Endodermal cell (in vitro differentiated cells): ENCODE results near the gene GSTM5. TPM values are rescaled to one million over a fixed set of nuclear protein-coding genes. Genes with fewer than 3 reads are reported as not detected.

Source experiments
- DNase-seq: peaks from one replicate; pipeline ENCODE4 v3.0.0-alpha.2; 2017
- H3K27ac ChIP-seq: 2 replicates; pipeline ENCODE4 v1.5.1; 2013; ENCODE audit warnings: mild to moderate bottlenecking, low read depth, low read length, moderate library complexity
- H3K27me3 ChIP-seq: 2 replicates; pipeline ENCODE4 v1.6.1; 2013; ENCODE audit warnings: mild to moderate bottlenecking, low read length, moderate library complexity; ENCODE audit not compliant: insufficient read depth, control insufficient read depth, poor library complexity, severe bottlenecking
- H3K36me3 ChIP-seq: 2 replicates; pipeline ENCODE4 v1.7.0; 2013; ENCODE audit warnings: mild to moderate bottlenecking, low read length, moderate library complexity; ENCODE audit not compliant: control insufficient read depth, insufficient read depth
- H3K4me1 ChIP-seq: one replicate; pipeline ENCODE4 v1.7.0; 2013; ENCODE audit warnings: low read length; ENCODE audit not compliant: control insufficient read depth, insufficient read depth
- H3K4me3 ChIP-seq: 2 replicates; pipeline ENCODE4 v1.5.1; 2013; ENCODE audit warnings: mild to moderate bottlenecking, low read length, moderate library complexity
- H3K9ac ChIP-seq: 2 replicates; pipeline ENCODE4 v1.6.1; 2013; ENCODE audit warnings: mild to moderate bottlenecking, low read length, moderate library complexity; ENCODE audit not compliant: poor library complexity, severe bottlenecking; ENCODE audit errors: extremely low read depth
- H3K9me3 ChIP-seq: 2 replicates; pipeline ENCODE4 v1.6.1; 2013; ENCODE audit warnings: mild to moderate bottlenecking, low read length, moderate library complexity; ENCODE audit not compliant: control insufficient read depth
- H3K27ac Mint-ChIP-seq: 2 replicates; pipeline ENCODE4 v1.8.0; 2020; ENCODE audit warnings: mixed read lengths
- H3K27me3 Mint-ChIP-seq: 2 replicates; pipeline ENCODE4 v1.8.0; 2021; ENCODE audit warnings: mild to moderate bottlenecking, mixed read lengths; ENCODE audit not compliant: insufficient read depth
- H3K36me3 Mint-ChIP-seq: 2 replicates; pipeline ENCODE4 v1.8.0; 2020; ENCODE audit warnings: low read depth, mixed read lengths
- H3K4me1 Mint-ChIP-seq: 2 replicates; pipeline ENCODE4 v1.8.0; 2020; ENCODE audit warnings: mixed read lengths
- H3K4me3 Mint-ChIP-seq: 2 replicates; pipeline ENCODE4 v1.8.0; 2020; ENCODE audit warnings: mild to moderate bottlenecking, moderate library complexity, mixed read lengths
- H3K9me3 Mint-ChIP-seq: 2 replicates; pipeline ENCODE4 v1.8.0; 2020; ENCODE audit warnings: mild to moderate bottlenecking, mixed read lengths
- WGBS, 2 experiments: methylation state at CpG; one replicate each; pipeline versions ENCODE4 v1.1.5 to v1.1.7; 2013; ENCODE audit warnings: missing lambda C conversion rate in 2 of 2, mixed read lengths in 1 of 2; ENCODE audit not compliant: insufficient coverage in 1 of 2, insufficient read length in 1 of 2; 5-methylcytosine and 5-hydroxymethylcytosine counted together
- total RNA-seq, 2 donors: library from RNA; stranded (reverse); fragmentation: NEBNext Ultra II Directional in 1 of 2; extraction: Animal tissue kit (Norgen Biotek cat#: 25700) in 1 of 2; gene quantifications; 2 replicates in 1 of 2; 3 replicates in 1 of 2; pipeline ENCODE4 v1.2.1, GENCODE V29; 2021
- TF ChIP-seq, protein P1 (sequence below): fragments of 200-600 bp; sonication (generic); conservative IDR thresholded peaks from 2 replicates; pipeline ENCODE4 v1.5.0; 2021; ENCODE audit warnings: antibody characterized with exemption, mild to moderate bottlenecking

The GSTM5 gene
- total RNA-seq, 2 donors from 2014 or later, result 0.13 to 0.70 TPM

DNA sequence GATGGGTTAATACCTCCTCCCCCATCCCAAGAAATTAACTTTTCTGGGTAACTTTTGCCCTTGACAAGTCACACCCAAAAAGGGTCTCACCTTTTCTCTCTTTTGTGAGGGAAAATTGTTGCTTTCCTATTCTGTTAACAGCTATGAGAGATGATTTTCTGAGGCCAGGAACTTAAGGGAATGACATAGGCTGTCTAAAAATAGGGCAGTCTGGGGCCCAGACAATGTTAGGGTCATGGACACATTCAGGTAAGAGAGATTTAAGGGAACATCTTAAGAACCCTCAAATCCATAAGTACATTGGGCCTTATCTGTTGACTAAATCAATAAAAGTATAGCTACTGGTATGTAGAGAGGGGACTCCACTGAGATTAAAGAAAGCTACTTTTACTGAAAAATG is 37.2 kb downstream of the GSTM5 start:
- no peaks in the 10 kb centered on the region for H3K27me3 ChIP-seq
- H3K9me3 Mint-ChIP-seq, result peaks cover 24% of the 10 kb centered on the region
- TF ChIP-seq, protein P1, sequence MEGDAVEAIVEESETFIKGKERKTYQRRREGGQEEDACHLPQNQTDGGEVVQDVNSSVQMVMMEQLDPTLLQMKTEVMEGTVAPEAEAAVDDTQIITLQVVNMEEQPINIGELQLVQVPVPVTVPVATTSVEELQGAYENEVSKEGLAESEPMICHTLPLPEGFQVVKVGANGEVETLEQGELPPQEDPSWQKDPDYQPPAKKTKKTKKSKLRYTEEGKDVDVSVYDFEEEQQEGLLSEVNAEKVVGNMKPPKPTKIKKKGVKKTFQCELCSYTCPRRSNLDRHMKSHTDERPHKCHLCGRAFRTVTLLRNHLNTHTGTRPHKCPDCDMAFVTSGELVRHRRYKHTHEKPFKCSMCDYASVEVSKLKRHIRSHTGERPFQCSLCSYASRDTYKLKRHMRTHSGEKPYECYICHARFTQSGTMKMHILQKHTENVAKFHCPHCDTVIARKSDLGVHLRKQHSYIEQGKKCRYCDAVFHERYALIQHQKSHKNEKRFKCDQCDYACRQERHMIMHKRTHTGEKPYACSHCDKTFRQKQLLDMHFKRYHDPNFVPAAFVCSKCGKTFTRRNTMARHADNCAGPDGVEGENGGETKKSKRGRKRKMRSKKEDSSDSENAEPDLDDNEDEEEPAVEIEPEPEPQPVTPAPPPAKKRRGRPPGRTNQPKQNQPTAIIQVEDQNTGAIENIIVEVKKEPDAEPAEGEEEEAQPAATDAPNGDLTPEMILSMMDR, result no peak

DNA sequence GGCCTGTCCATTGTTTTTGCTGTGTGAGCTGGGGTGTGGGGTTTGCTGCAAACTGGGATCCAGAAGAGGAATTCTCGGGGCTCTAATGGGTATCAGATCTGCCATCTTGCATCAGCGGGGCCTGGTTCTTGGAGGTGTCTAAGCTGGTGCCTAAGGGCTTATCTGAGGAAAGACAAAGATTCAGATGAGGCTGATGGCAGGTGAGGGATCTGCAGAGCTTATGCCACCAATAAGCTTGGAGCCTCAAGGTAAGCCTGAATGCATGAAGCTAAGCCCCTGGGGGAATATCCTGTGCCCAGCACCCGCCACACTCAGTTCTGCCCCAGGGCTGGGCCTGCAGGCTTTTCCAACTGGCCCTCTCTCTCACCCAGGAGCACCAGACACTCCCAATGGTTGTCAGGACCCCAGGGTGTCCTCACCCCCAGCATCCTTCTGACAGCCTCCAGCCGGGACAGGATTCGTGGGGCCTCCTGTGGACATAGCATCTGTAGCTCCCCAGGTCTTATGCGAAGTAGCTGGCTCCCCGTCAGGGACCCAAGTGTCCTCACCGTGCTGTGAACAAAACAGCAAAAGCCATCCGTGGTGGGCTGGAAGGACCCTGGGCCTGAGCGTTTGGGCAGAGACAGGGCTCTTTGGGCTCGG is 38.3 kb downstream of the GSTM5 start:
- H3K36me3 Mint-ChIP-seq, result no peaks in the 10 kb centered on the region
- H3K4me1 Mint-ChIP-seq, result no peaks in the 10 kb centered on the region
- H3K4me3 Mint-ChIP-seq, result no peak overlapping the region
- Histone ChIP-seq H3K36me3 (no peaks in the 10 kb centered on the region), H3K27ac (no peak overlapping the region), H3K9ac (no peak overlapping the region), H3K27me3 (no peaks in the 10 kb centered on the region), H3K4me1 (no peaks in the 10 kb centered on the region), H3K9me3 (peaks cover 11% of the 10 kb centered on the region), H3K4me3 (no peak overlapping the region)
- WGBS, 2 experiments, result 89 to 100% methylated on average over 7 to 11 of the region's 11 CpGs
- DNase-seq, result no peak
- peaks cover 24% of the 10 kb centered on the region for H3K9me3 Mint-ChIP-seq
- peaks cover 34% of the 10 kb centered on the region for H3K27me3 Mint-ChIP-seq
- TF ChIP-seq, protein P1, result no peak
- H3K27ac Mint-ChIP-seq, result no peak overlapping the region

More for the DNA sequence above, 37.2 kb downstream of the GSTM5 start:
- H3K9ac ChIP-seq, result no peak overlapping the region
- Mint-ChIP-seq H3K27ac (no peak overlapping the region), H3K27me3 (peaks cover 39% of the 10 kb centered on the region), H3K36me3 (no peaks in the 10 kb centered on the region), H3K4me3 (no peak overlapping the region), H3K4me1 (no peaks in the 10 kb centered on the region)
- no peak overlapping the region for H3K4me3 ChIP-seq
- no peak for DNase-seq
- no peaks in the 10 kb centered on the region for H3K36me3 ChIP-seq
- peaks cover 11% of the 10 kb centered on the region for H3K9me3 ChIP-seq
- H3K27ac ChIP-seq, result no peak overlapping the region
- H3K4me1 ChIP-seq, result no peaks in the 10 kb centered on the region

DNA sequence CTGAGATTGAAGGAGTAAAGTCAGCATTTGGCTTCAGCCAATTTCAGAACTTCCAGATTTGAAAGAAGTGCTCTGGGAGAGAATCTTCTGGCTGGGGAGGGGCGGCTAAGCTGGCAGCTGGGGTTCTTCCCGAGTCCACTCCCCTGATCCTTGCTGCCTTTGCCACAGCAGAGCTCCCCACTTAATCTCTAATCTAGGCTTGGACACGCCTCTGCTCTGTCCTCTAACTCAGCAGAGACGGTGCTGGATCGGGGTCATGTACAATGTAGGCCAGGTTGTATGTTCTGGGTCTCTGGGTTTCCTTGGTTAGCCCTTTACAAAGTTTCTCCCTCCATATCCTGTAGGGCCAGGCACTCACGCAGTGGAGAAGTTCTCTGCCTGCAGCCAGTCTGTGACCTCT is 38.9 kb downstream of the GSTM5 start:
- TF ChIP-seq, protein P1, result no peak
- Mint-ChIP-seq H3K4me1 (no peaks in the 10 kb centered on the region), H3K9me3 (peaks cover 24% of the 10 kb centered on the region), H3K27me3 (peaks cover 34% of the 10 kb centered on the region), H3K27ac (no peak overlapping the region), H3K36me3 (no peaks in the 10 kb centered on the region), H3K4me3 (no peak overlapping the region)
- no peak overlapping the region for H3K27ac ChIP-seq
- WGBS, 2 experiments, result 92% methylated on average over 6 of the region's 6 CpGs; no CpG with 5 or more reads in 1 of the 2 experiments
- H3K27me3 ChIP-seq, result no peaks in the 10 kb centered on the region
- no peaks in the 10 kb centered on the region for H3K4me1 ChIP-seq
- no peak overlapping the region for H3K4me3 ChIP-seq
- no peaks in the 10 kb centered on the region for H3K36me3 ChIP-seq
- DNase-seq, result no peak
- H3K9ac ChIP-seq, result no peak overlapping the region
- peaks cover 11% of the 10 kb centered on the region for H3K9me3 ChIP-seq
